HG03175 (cell line): ENCODE data around the gene CPTP.

Experiments used
- ATAC-seq: cut with Tn5 transposase; IDR thresholded peaks from one replicate; pipeline ENCODE4 v1.9.1; 2021; ENCODE audit warnings: mild to moderate bottlenecking, moderate library complexity; ENCODE audit not compliant: unreplicated experiment

CPTP gene

GRCh38 chr1:1291548-1292441, 32.8 kb upstream of the CPTP start:
- no peak for ATAC-seq

- ATAC-seq, result no peak
Observed at GRCh38 chr1:1292442-1292779, 32.2 kb upstream of the CPTP start.

GRCh38 chr1:1292851-1293250, 31.8 kb upstream of the CPTP start:
- no peak for ATAC-seq

GRCh38 chr1:1293263-1294249, 31.0 kb upstream of the CPTP start:
- no peak for ATAC-seq

- no peak for ATAC-seq
Observed at GRCh38 chr1:1294250-1294890, 30.2 kb upstream of the CPTP start.

- ATAC-seq, result no peak
Observed at GRCh38 chr1:1295154-1295923, 29.3 kb upstream of the CPTP start.

GRCh38 chr1:1296070-1297061, 28.2 kb upstream of the CPTP start:
- no peak for ATAC-seq

- no peak for ATAC-seq
Observed at GRCh38 chr1:1297802-1298424, 26.7 kb upstream of the CPTP start.

GRCh38 chr1:1298861-1299685, 25.5 kb upstream of the CPTP start:
- no peak for ATAC-seq

- ATAC-seq, result no peak
Observed at GRCh38 chr1:1299686-1300351, 24.8 kb upstream of the CPTP start.

GRCh38 chr1:1300352-1300739, 24.3 kb upstream of the CPTP start:
- ATAC-seq, result no peak

- ATAC-seq, result no peak
Observed at GRCh38 chr1:1302006-1302430, 22.6 kb upstream of the CPTP start.

GRCh38 chr1:1302951-1303509, 21.6 kb upstream of the CPTP start:
- no peak for ATAC-seq

- ATAC-seq, result no peak
Observed at GRCh38 chr1:1303736-1304135, 20.9 kb upstream of the CPTP start.

- ATAC-seq, result no peak
Observed at GRCh38 chr1:1304331-1305299, 20.0 kb upstream of the CPTP start.
